Measurements from ENCODE around the gene SLC22A31.

The SLC22A31 gene

GRCh38 chr16:89183975-89184676, 16.2 kb downstream of the SLC22A31 start:
- no peak for DNase-seq
- no peak overlapping the region for H3K4me3 Mint-ChIP-seq
- no peaks in the 10 kb centered on the region for H3K36me3 Mint-ChIP-seq (ENCODE audit: low read depth)
- H3K4me1 Mint-ChIP-seq (ENCODE audit: low read depth): peaks cover 4% of the 10 kb centered on the region
- H3K9me3 Mint-ChIP-seq: no peaks in the 10 kb centered on the region
- H3K27me3 Mint-ChIP-seq: no peaks in the 10 kb centered on the region
- no peak overlapping the region for H3K27ac Mint-ChIP-seq

GRCh38 chr16:89183463-89183862, 16.9 kb downstream of the SLC22A31 start:
- no peak for DNase-seq
- Mint-ChIP-seq H3K4me1 (ENCODE audit: low read depth) (peaks cover 4% of the 10 kb centered on the region), H3K4me3 (no peak overlapping the region), H3K27me3 (no peaks in the 10 kb centered on the region), H3K27ac (no peak overlapping the region), H3K36me3 (ENCODE audit: low read depth) (no peaks in the 10 kb centered on the region), H3K9me3 (no peaks in the 10 kb centered on the region)

GRCh38 chr16:89179656-89180315, 20.6 kb downstream of the SLC22A31 start:
- no peak for DNase-seq
- H3K27ac Mint-ChIP-seq: no peak overlapping the region
- no peaks in the 10 kb centered on the region for H3K27me3 Mint-ChIP-seq
- H3K4me3 Mint-ChIP-seq: no peak overlapping the region
- peaks cover 4% of the 10 kb centered on the region for H3K4me1 Mint-ChIP-seq (ENCODE audit: low read depth)
- H3K36me3 Mint-ChIP-seq (ENCODE audit: low read depth): no peaks in the 10 kb centered on the region
- H3K9me3 Mint-ChIP-seq: no peaks in the 10 kb centered on the region

GRCh38 chr16:89179148-89179484, 21.2 kb downstream of the SLC22A31 start:
- H3K27me3 Mint-ChIP-seq: no peaks in the 10 kb centered on the region
- no peaks in the 10 kb centered on the region for H3K36me3 Mint-ChIP-seq (ENCODE audit: low read depth)
- H3K4me3 Mint-ChIP-seq: no peak overlapping the region
- H3K9me3 Mint-ChIP-seq: no peaks in the 10 kb centered on the region
- no peak overlapping the region for H3K27ac Mint-ChIP-seq
- no peak for DNase-seq
- peaks cover 4% of the 10 kb centered on the region for H3K4me1 Mint-ChIP-seq (ENCODE audit: low read depth)

- Mint-ChIP-seq H3K27me3 (no peaks in the 10 kb centered on the region), H3K4me3 (no peak overlapping the region), H3K4me1 (ENCODE audit: low read depth) (peaks cover 4% of the 10 kb centered on the region), H3K36me3 (ENCODE audit: low read depth) (no peaks in the 10 kb centered on the region), H3K27ac (no peak overlapping the region), H3K9me3 (no peaks in the 10 kb centered on the region)
- no peak for DNase-seq
These were observed 21.7 kb downstream of the SLC22A31 start for GRCh38 chr16:89178453-89179147.

- Mint-ChIP-seq H3K27ac (no peak overlapping the region), H3K4me1 (ENCODE audit: low read depth) (peaks cover 3% of the 10 kb centered on the region), H3K9me3 (no peaks in the 10 kb centered on the region), H3K36me3 (ENCODE audit: low read depth) (no peaks in the 10 kb centered on the region), H3K27me3 (no peaks in the 10 kb centered on the region), H3K4me3 (no peak overlapping the region)
- DNase-seq: no peak
These were observed 22.8 kb downstream of the SLC22A31 start for GRCh38 chr16:89177501-89177900.

GRCh38 chr16:89176717-89177116, 23.6 kb downstream of the SLC22A31 start:
- Mint-ChIP-seq H3K27ac (no peak overlapping the region), H3K4me1 (ENCODE audit: low read depth) (peaks cover 2% of the 10 kb centered on the region), H3K4me3 (no peak overlapping the region), H3K36me3 (ENCODE audit: low read depth) (no peaks in the 10 kb centered on the region), H3K9me3 (no peaks in the 10 kb centered on the region), H3K27me3 (no peaks in the 10 kb centered on the region)
- DNase-seq: no peak

- H3K27ac Mint-ChIP-seq: no peak overlapping the region
- no peaks in the 10 kb centered on the region for H3K27me3 Mint-ChIP-seq
- H3K9me3 Mint-ChIP-seq: no peaks in the 10 kb centered on the region
- DNase-seq: no peak
- H3K4me3 Mint-ChIP-seq: no peak overlapping the region
- no peaks in the 10 kb centered on the region for H3K36me3 Mint-ChIP-seq (ENCODE audit: low read depth)
- H3K4me1 Mint-ChIP-seq (ENCODE audit: low read depth): peaks cover 1% of the 10 kb centered on the region
These were observed 24.1 kb downstream of the SLC22A31 start for GRCh38 chr16:89176147-89176690.

- H3K9me3 Mint-ChIP-seq: no peaks in the 10 kb centered on the region
- H3K36me3 Mint-ChIP-seq (ENCODE audit: low read depth): no peaks in the 10 kb centered on the region
- H3K4me3 Mint-ChIP-seq: no peak overlapping the region
- no peak overlapping the region for H3K27ac Mint-ChIP-seq
- no peak for DNase-seq
- H3K27me3 Mint-ChIP-seq: peaks cover 4% of the 10 kb centered on the region
- H3K4me1 Mint-ChIP-seq (ENCODE audit: low read depth): peaks cover 5% of the 10 kb centered on the region
These were observed 24.8 kb downstream of the SLC22A31 start for GRCh38 chr16:89175280-89176146.

- Mint-ChIP-seq H3K9me3 (no peaks in the 10 kb centered on the region), H3K4me3 (no peak overlapping the region), H3K4me1 (ENCODE audit: low read depth) (peaks cover 8% of the 10 kb centered on the region), H3K27ac (no peak overlapping the region), H3K27me3 (peaks cover 5% of the 10 kb centered on the region), H3K36me3 (ENCODE audit: low read depth) (no peaks in the 10 kb centered on the region)
- no peak for DNase-seq
These were observed 25.5 kb downstream of the SLC22A31 start for GRCh38 chr16:89174877-89175276.

- no peak overlapping the region for H3K4me3 Mint-ChIP-seq
- H3K4me1 Mint-ChIP-seq (ENCODE audit: low read depth): peaks cover 8% of the 10 kb centered on the region
- no peaks in the 10 kb centered on the region for H3K9me3 Mint-ChIP-seq
- H3K36me3 Mint-ChIP-seq (ENCODE audit: low read depth): no peaks in the 10 kb centered on the region
- H3K27me3 Mint-ChIP-seq: peaks cover 5% of the 10 kb centered on the region
- no peak for DNase-seq
- no peak overlapping the region for H3K27ac Mint-ChIP-seq
These were observed 26.1 kb downstream of the SLC22A31 start for GRCh38 chr16:89174055-89174827.

GRCh38 chr16:89173174-89173921, 27.0 kb downstream of the SLC22A31 start:
- Mint-ChIP-seq H3K36me3 (ENCODE audit: low read depth) (no peaks in the 10 kb centered on the region), H3K9me3 (no peaks in the 10 kb centered on the region), H3K4me1 (ENCODE audit: low read depth) (peaks cover 8% of the 10 kb centered on the region), H3K27ac (no peak overlapping the region), H3K4me3 (no peak overlapping the region), H3K27me3 (peaks cover 5% of the 10 kb centered on the region)
- no peak for DNase-seq

- H3K4me3 Mint-ChIP-seq: no peak overlapping the region
- no peaks in the 10 kb centered on the region for H3K36me3 Mint-ChIP-seq (ENCODE audit: low read depth)
- H3K4me1 Mint-ChIP-seq (ENCODE audit: low read depth): peaks cover 10% of the 10 kb centered on the region
- H3K27ac Mint-ChIP-seq: no peak overlapping the region
- DNase-seq: no peak
- H3K27me3 Mint-ChIP-seq: peaks cover 5% of the 10 kb centered on the region
- H3K9me3 Mint-ChIP-seq: no peaks in the 10 kb centered on the region
These were observed 27.7 kb downstream of the SLC22A31 start for GRCh38 chr16:89172528-89173173.

Data from activated T-cell treated with anti-CD3 and anti-CD28 coated beads, Interleukin-2, amount 50 U/mL, for 24 hours (primary cell).